ENCODE results near the gene GPC1.

The GPC1 gene

DNA sequence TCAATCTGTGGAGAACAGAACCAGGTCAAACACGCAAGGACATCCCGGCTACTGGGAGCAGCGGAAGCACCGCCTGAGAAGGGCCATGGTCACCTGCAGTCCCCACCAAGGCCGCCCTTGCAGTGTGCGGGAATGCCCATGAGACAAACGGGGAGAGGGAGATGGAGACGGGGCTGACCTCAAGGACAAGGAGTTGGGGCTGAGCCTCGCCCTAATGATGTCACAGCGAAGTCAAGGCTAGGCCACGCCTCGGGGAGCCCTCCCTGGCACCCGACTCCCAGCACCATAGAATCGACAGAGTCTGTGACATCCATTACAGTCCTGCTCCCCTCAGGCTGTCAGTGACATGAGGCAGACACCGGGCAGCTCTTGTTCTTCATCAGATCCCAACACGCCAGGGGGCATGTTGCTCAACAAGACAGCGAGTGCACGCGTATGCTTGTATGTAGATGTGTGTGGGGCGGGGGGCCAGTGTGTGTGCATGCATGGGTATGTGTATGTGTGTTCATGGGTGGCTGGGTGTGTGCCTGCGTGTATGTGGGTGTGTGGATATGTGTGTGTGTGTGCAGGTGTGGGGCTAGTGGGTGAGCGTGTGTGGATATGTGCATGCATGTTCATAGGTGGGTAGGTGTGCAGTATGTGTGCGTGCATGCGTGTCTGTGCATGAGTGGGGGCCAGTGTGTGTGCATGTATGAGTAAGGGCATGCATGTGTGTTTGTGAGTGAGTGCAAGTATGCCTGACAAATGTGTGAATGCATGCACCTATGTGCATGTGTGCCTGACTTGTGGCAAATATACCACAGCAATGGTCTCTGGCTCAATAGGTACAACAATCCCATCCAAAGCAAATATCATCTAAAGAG is 65.3 kb downstream of the GPC1 start:
- Histone ChIP-seq H3K4me1 (ENCODE audit: control insufficient read depth, insufficient read depth, low read length) (no peaks in the 10 kb centered on the region), H3K36me3 (ENCODE audit: control insufficient read depth, insufficient read depth, low read length) (no peaks in the 10 kb centered on the region), H3K4me3 (ENCODE audit: insufficient read depth, low read depth, low read length) (no peak overlapping the region), H3K9me3 (ENCODE audit: control insufficient read depth, low read length) (no peaks in the 10 kb centered on the region), H3K27ac (ENCODE audit: insufficient read depth, low read depth, low read length, poor library complexity, severe bottlenecking) (no peak overlapping the region), H3K27me3 (ENCODE audit: control insufficient read depth, insufficient read depth, low read length, poor library complexity, severe bottlenecking) (no peaks in the 10 kb centered on the region)
- WGBS, 2 experiments = 94 to 96% methylated on average over 24 of the region's 24 CpGs

DNA sequence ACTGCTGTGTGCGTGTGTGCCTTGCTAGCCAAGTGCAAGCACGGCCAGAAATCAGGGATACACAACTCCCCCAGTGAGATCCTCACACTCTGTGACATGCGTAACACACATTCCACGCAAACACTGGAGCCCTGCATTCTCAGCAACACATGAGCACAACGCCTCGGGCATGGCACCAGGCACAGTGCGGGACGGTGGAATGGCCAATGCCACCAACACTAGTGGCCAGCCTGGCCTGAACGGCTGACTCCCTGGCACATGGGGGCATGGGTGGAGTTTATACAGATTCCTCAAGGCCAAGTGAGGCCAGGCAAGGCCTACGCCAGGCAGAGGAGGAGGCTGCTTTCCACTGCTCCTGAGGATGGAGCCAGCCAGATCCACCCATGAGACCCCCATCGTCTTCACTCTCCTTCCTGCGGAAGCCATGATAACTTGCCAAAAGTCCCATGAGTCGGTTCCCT is 66.1 kb downstream of the GPC1 start:
- 88 to 90% methylated on average over 13 of the region's 13 CpGs for WGBS, 2 experiments
- H3K27me3 ChIP-seq (ENCODE audit: control insufficient read depth, insufficient read depth, low read length, poor library complexity, severe bottlenecking) = no peaks in the 10 kb centered on the region
- no peak overlapping the region for H3K4me3 ChIP-seq (ENCODE audit: insufficient read depth, low read depth, low read length)
- no peaks in the 10 kb centered on the region for H3K4me1 ChIP-seq (ENCODE audit: control insufficient read depth, insufficient read depth, low read length)
- H3K36me3 ChIP-seq (ENCODE audit: control insufficient read depth, insufficient read depth, low read length) = no peaks in the 10 kb centered on the region
- no peak overlapping the region for H3K27ac ChIP-seq (ENCODE audit: insufficient read depth, low read depth, low read length, poor library complexity, severe bottlenecking)
- H3K9me3 ChIP-seq (ENCODE audit: control insufficient read depth, low read length) = no peaks in the 10 kb centered on the region

DNA sequence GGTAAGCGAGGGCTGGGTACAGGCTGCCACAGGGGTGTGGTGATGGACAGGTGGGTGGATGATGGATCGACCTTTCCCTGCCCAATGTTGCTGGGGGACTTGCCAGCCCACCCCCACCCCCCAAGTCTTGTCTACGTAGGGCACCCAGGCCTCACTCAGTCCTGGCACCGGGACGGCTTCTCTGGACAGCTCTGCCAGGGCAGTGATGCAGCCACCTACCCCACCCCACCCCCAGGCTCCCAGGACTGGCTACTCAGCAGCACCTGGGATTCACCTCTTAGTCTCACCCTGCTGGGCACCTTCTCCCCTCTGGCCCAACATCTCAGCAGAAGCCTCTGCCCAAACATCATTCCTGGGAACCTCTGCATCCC is 66.6 kb downstream of the GPC1 start:
- H3K4me1 ChIP-seq (ENCODE audit: control insufficient read depth, insufficient read depth, low read length) = no peaks in the 10 kb centered on the region
- H3K27ac ChIP-seq (ENCODE audit: insufficient read depth, low read depth, low read length, poor library complexity, severe bottlenecking) = no peak overlapping the region
- 92 to 97% methylated on average over 5 of the region's 5 CpGs for WGBS, 2 experiments
- H3K27me3 ChIP-seq (ENCODE audit: control insufficient read depth, insufficient read depth, low read length, poor library complexity, severe bottlenecking) = no peaks in the 10 kb centered on the region
- H3K9me3 ChIP-seq (ENCODE audit: control insufficient read depth, low read length) = no peaks in the 10 kb centered on the region
- H3K4me3 ChIP-seq (ENCODE audit: insufficient read depth, low read depth, low read length) = no peak overlapping the region
- no peaks in the 10 kb centered on the region for H3K36me3 ChIP-seq (ENCODE audit: control insufficient read depth, insufficient read depth, low read length)

DNA sequence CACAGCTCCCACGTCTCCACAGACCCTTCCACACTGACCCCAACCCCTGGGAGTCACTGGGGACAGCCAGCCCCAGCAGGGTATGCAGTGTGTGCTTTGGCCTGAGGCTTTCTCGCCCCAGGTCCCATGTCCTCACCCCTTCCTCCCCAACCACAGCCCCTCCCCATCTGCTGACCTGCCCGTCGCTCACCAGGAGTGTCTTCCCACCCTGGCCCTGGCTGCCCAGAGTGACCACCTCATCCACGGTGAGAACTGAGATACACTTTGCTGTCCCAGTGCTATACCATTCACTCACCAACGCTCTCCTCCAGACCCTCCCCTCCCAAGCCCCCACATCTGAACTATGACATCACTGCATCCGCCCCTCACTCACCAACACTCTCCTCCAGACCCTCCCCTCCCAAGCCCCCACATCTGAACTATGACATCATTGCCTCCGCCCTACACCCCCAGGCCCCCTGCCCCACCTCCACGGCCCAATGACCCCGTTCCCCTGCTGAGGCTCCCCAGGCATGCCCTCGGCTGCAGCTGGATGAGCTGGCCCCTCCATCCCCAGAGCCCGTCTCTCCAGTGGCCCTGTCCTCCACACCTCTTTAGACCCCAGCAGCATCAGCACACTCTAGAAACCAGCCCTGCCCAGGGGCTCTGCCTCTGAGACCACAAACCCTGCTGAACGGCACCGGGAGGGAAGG is 67.1 kb downstream of the GPC1 start:
- Histone ChIP-seq H3K27ac (ENCODE audit: insufficient read depth, low read depth, low read length, poor library complexity, severe bottlenecking) (no peak overlapping the region), H3K4me3 (ENCODE audit: insufficient read depth, low read depth, low read length) (no peak overlapping the region), H3K36me3 (ENCODE audit: control insufficient read depth, insufficient read depth, low read length) (no peaks in the 10 kb centered on the region), H3K27me3 (ENCODE audit: control insufficient read depth, insufficient read depth, low read length, poor library complexity, severe bottlenecking) (no peaks in the 10 kb centered on the region), H3K4me1 (ENCODE audit: control insufficient read depth, insufficient read depth, low read length) (no peaks in the 10 kb centered on the region), H3K9me3 (ENCODE audit: control insufficient read depth, low read length) (no peaks in the 10 kb centered on the region)
- 89% methylated on average over 14 of the region's 14 CpGs for WGBS, 2 experiments

- 94 to 95% methylated on average over 9 of the region's 9 CpGs for WGBS, 2 experiments
Observed at GRCh38 chr2:240503375-240503774, 67.9 kb downstream of the GPC1 start.

DNA sequence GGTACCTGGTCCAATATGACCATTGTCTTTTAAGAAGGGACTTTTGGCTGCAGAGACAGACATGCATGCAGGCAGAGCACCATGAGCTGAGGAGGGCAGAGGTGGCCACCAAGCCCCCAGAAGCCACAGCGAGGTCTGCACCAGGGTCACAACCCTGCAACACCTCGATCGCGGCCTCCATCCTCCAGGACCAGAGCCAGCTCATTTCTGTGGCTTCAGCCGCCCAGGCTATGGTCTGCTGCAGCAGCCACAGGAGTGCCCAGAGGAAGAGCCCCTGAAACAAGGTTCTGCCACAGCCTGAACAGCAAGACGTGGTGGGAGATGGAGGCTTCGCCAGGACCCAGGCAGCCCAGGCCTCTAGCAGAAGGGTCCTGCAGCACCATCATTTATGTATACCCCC is 68.4 kb downstream of the GPC1 start:
- WGBS, 2 experiments = 95 to 98% methylated on average over 7 of the region's 7 CpGs
- Histone ChIP-seq H3K9me3 (ENCODE audit: control insufficient read depth, low read length) (no peaks in the 10 kb centered on the region), H3K4me1 (ENCODE audit: control insufficient read depth, insufficient read depth, low read length) (no peaks in the 10 kb centered on the region), H3K36me3 (ENCODE audit: control insufficient read depth, insufficient read depth, low read length) (no peaks in the 10 kb centered on the region), H3K4me3 (ENCODE audit: insufficient read depth, low read depth, low read length) (no peak overlapping the region), H3K27ac (ENCODE audit: insufficient read depth, low read depth, low read length, poor library complexity, severe bottlenecking) (no peak overlapping the region), H3K27me3 (ENCODE audit: control insufficient read depth, insufficient read depth, low read length, poor library complexity, severe bottlenecking) (no peaks in the 10 kb centered on the region)

More at GRCh38 chr2:240503375-240503774, 67.9 kb downstream of the GPC1 start:
- Histone ChIP-seq H3K27me3 (ENCODE audit: control insufficient read depth, insufficient read depth, low read length, poor library complexity, severe bottlenecking) (no peaks in the 10 kb centered on the region), H3K27ac (ENCODE audit: insufficient read depth, low read depth, low read length, poor library complexity, severe bottlenecking) (no peak overlapping the region), H3K9me3 (ENCODE audit: control insufficient read depth, low read length) (no peaks in the 10 kb centered on the region), H3K4me1 (ENCODE audit: control insufficient read depth, insufficient read depth, low read length) (no peaks in the 10 kb centered on the region), H3K36me3 (ENCODE audit: control insufficient read depth, insufficient read depth, low read length) (no peaks in the 10 kb centered on the region), H3K4me3 (ENCODE audit: insufficient read depth, low read depth, low read length) (no peak overlapping the region)

GRCh38 chr2:240505910-240506309 is 70.4 kb downstream of the GPC1 start:
- WGBS, 2 experiments = 81 to 85% methylated on average over 14 of the region's 14 CpGs
- Histone ChIP-seq H3K36me3 (ENCODE audit: control insufficient read depth, insufficient read depth, low read length) (no peaks in the 10 kb centered on the region), H3K4me3 (ENCODE audit: insufficient read depth, low read depth, low read length) (no peak overlapping the region), H3K4me1 (ENCODE audit: control insufficient read depth, insufficient read depth, low read length) (no peaks in the 10 kb centered on the region), H3K27me3 (ENCODE audit: control insufficient read depth, insufficient read depth, low read length, poor library complexity, severe bottlenecking) (no peaks in the 10 kb centered on the region), H3K9me3 (ENCODE audit: control insufficient read depth, low read length) (no peaks in the 10 kb centered on the region), H3K27ac (ENCODE audit: insufficient read depth, low read depth, low read length, poor library complexity, severe bottlenecking) (no peak overlapping the region)

GRCh38 chr2:240506406-240507059 is 71.1 kb downstream of the GPC1 start:
- H3K27ac ChIP-seq (ENCODE audit: insufficient read depth, low read depth, low read length, poor library complexity, severe bottlenecking) = no peak overlapping the region
- no peak overlapping the region for H3K4me3 ChIP-seq (ENCODE audit: insufficient read depth, low read depth, low read length)
- no peaks in the 10 kb centered on the region for H3K27me3 ChIP-seq (ENCODE audit: control insufficient read depth, insufficient read depth, low read length, poor library complexity, severe bottlenecking)
- 80 to 83% methylated on average over 17 of the region's 17 CpGs for WGBS, 2 experiments
- no peaks in the 10 kb centered on the region for H3K9me3 ChIP-seq (ENCODE audit: control insufficient read depth, low read length)
- H3K36me3 ChIP-seq (ENCODE audit: control insufficient read depth, insufficient read depth, low read length) = no peaks in the 10 kb centered on the region
- no peaks in the 10 kb centered on the region for H3K4me1 ChIP-seq (ENCODE audit: control insufficient read depth, insufficient read depth, low read length)

GRCh38 chr2:240507060-240507777 is 71.8 kb downstream of the GPC1 start:
- no peak overlapping the region for H3K4me3 ChIP-seq (ENCODE audit: insufficient read depth, low read depth, low read length)
- 88 to 95% methylated on average over 5 of the region's 6 CpGs for WGBS, 2 experiments
- no peaks in the 10 kb centered on the region for H3K27me3 ChIP-seq (ENCODE audit: control insufficient read depth, insufficient read depth, low read length, poor library complexity, severe bottlenecking)

More at GRCh38 chr2:240507060-240507777, 71.8 kb downstream of the GPC1 start:
- Histone ChIP-seq H3K9me3 (ENCODE audit: control insufficient read depth, low read length) (no peaks in the 10 kb centered on the region), H3K27ac (ENCODE audit: insufficient read depth, low read depth, low read length, poor library complexity, severe bottlenecking) (no peak overlapping the region), H3K36me3 (ENCODE audit: control insufficient read depth, insufficient read depth, low read length) (no peaks in the 10 kb centered on the region), H3K4me1 (ENCODE audit: control insufficient read depth, insufficient read depth, low read length) (no peaks in the 10 kb centered on the region)
